Measurements from ENCODE around the gene MINDY1.
A peak's percentile ranks its signal among the peaks of the same experiment; 100 is the strongest.

Gene MINDY1

GRCh38 chr1:151006327-151007052, at the start of gene MINDY1:
Gene MINDY1, minus strand, starts transcription at chr1:151006902. Its CDS starts 4,285 bp downstream, at chr1:151002617.
- DNase-seq: peak; percentile 79 to 97

GRCh38 chr1:151056149-151056548, 49.4 kb upstream of the MINDY1 start:
- no peak for DNase-seq

- DNase-seq: no peak
These were observed 48.9 kb upstream of the MINDY1 start for GRCh38 chr1:151055581-151055980.

GRCh38 chr1:151054971-151055547, 48.4 kb upstream of the MINDY1 start:
- no peak for DNase-seq

- DNase-seq: no peak
These were observed 44.8 kb upstream of the MINDY1 start for GRCh38 chr1:151051356-151052009.

GRCh38 chr1:151050051-151050688, 43.5 kb upstream of the MINDY1 start:
- no peak for DNase-seq

- no peak for DNase-seq
These were observed 42.8 kb upstream of the MINDY1 start for GRCh38 chr1:151049458-151049857.

GRCh38 chr1:151048645-151049032, 41.9 kb upstream of the MINDY1 start:
- DNase-seq: no peak

GRCh38 chr1:151047925-151048644, 41.4 kb upstream of the MINDY1 start:
- peak; percentile 22 to 59 for DNase-seq

GRCh38 chr1:151047591-151047924, 40.9 kb upstream of the MINDY1 start, which contains the start of gene C1orf56:
Gene C1orf56, plus strand, starts transcription at chr1:151047751. Its CDS starts 97 bp downstream, at chr1:151047848.
- peak; percentile 43 to 62 for DNase-seq

- DNase-seq: no peak
These were observed 36.5 kb upstream of the MINDY1 start for GRCh38 chr1:151043163-151043562.

GRCh38 chr1:151039521-151039920, 32.8 kb upstream of the MINDY1 start:
- DNase-seq: no peak

- no peak for DNase-seq
These were observed 30.3 kb upstream of the MINDY1 start for GRCh38 chr1:151037032-151037431.

- DNase-seq: no peak
These were observed 29.7 kb upstream of the MINDY1 start, which contains the start of gene BNIPL for GRCh38 chr1:151036356-151036755. Gene BNIPL, plus strand, starts transcription at chr1:151036586. Its CDS starts 140 bp downstream, at chr1:151036726.

GRCh38 chr1:151035167-151035566, 28.5 kb upstream of the MINDY1 start:
- no peak for DNase-seq

GRCh38 chr1:151032164-151032563, 25.5 kb upstream of the MINDY1 start:
- DNase-seq: no peak

GRCh38 chr1:151026460-151026859, 19.8 kb upstream of the MINDY1 start:
- no peak for DNase-seq

- DNase-seq: peak; percentile 66 to 75
These were observed 17.9 kb upstream of the MINDY1 start for GRCh38 chr1:151024540-151025146.

- no peak for DNase-seq
These were observed 6.8 kb upstream of the MINDY1 start for GRCh38 chr1:151013518-151013917.

- DNase-seq: no peak
These were observed 6.2 kb upstream of the MINDY1 start for GRCh38 chr1:151012684-151013471.

GRCh38 chr1:151011154-151011850, 4.6 kb upstream of the MINDY1 start:
- DNase-seq: no peak
